HG03439 (cell line): ENCODE data around the gene EHD1.
"Not testable (repeated sequence)": the region's sequence is repeated elsewhere in the genome, so short reads cannot be mapped to it uniquely, and the experiment has no call there.

Experiments
- ATAC-seq: cut with Tn5 transposase; IDR thresholded peaks from one replicate; pipeline ENCODE4 v1.9.1; 2021; ENCODE audit warnings: mild to moderate bottlenecking, moderate library complexity; ENCODE audit not compliant: unreplicated experiment

EHD1 gene

GRCh38 chr11:64832467-64833197, 45.8 kb downstream of the EHD1 start:
- no peak for ATAC-seq

- no peak for ATAC-seq
Observed at GRCh38 chr11:64831411-64831891, 47.0 kb downstream of the EHD1 start.

DNA sequence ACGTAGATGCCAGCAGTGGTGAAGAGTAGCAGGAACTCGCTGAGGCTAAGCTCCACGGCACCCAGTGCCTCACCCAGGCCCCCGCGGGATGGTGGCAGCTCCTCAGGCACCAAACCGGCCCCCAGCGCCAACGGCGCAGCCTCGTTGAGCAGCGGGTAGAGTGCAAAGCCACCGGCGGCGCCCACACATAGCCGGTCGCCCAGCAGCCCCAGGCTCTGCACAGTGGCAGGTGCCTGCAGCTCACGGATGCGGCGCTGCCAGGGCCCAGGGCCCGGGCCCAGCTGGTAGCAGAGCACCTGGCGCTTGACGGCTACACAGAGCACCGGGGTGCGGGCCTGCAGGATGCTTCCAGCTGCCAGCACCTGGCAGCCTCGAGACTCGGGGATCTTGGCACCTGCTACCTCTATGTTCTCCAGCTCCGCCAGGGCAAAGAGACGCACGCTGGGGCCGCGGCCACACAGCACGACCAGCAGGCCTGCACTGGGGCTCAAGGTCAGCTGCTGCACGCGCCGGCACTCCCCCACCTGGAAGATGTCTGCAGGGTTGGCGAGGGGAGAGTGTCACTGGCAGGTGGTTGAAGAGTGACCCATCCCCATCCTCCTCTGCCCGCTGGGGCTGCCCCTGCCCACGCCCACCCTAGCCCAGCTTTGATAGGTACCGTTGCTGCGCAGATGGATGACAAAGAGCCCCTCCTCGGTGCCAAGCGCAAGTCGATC, 48.7 kb downstream of the EHD1 start:
- no peak for ATAC-seq

- ATAC-seq = no peak
Observed at GRCh38 chr11:64827451-64827839, 51.0 kb downstream of the EHD1 start.

DNA sequence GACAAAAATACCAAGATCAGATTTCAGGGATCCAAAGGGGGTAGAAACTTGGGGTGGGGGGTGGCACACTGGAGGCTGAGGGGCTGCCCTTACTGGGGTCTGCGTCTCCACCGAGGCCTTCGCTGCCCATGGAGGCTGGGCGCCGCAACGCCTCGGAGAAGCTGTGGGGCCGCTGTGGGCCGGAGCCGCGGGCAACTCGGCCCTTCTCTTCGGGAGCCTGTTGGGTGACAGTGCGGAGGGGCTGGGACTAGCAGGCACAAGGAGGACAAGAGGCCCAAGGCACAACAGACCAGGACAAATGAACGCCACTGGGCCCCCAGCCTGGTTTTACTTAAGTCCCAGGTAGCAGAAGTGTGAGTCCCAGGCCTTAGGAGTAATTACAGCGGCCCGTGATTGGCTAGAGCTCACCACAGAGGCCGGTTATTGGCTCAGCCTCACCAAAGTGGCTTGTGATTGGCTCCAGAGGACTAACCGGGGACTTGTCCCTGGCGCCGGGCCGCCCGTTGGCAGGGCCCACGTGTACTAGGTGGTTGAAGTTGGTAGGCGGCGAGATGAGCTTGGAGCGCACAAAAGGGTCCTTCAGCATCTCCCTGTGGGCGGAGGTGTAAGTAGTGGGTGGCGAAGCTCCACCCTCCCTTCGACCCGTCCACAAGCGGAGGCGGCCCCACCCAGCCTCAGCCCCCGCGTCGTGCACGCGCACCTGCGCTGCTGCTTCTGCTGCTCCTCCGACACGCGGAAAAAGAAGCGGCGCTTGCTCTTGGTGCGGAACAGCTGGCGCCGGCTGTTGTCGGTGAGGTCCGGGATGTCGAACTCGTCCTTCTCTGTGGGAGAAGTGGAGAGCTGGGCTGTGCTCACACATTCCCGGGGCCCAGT, 51.6 kb downstream of the EHD1 start:
- ATAC-seq = no peak

- ATAC-seq = no peak
Observed at GRCh38 chr11:64826062-64826461, 52.4 kb downstream of the EHD1 start.

GRCh38 chr11:64823568-64824119, 54.8 kb downstream of the EHD1 start:
- ATAC-seq = no peak

DNA sequence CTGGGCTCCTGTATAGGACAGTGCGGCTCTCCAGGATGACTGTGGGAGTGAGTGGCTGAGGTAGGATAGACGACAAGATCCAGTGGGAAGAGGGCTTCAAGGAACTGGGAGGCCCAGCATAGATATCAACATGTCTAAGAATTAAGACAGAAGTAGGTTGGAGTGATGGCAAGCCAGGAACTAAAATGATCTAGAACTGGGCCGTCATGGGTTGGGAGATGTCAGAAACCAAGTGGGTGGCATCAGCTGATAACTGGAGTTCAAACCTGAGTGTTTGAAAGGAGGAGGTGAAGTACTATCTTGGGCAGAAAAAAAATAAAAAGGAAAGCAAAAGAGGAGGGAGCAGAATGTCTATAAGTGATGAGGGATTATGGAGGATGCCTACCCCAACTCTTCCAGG, 60.9 kb downstream of the EHD1 start:
- no peak for ATAC-seq

- not testable (repeated sequence) for ATAC-seq
Observed at GRCh38 chr11:64815433-64815832, 63.0 kb downstream of the EHD1 start.

- ATAC-seq = peak; percentile 48
Observed at GRCh38 chr11:64814712-64815187, 63.7 kb downstream of the EHD1 start.

DNA sequence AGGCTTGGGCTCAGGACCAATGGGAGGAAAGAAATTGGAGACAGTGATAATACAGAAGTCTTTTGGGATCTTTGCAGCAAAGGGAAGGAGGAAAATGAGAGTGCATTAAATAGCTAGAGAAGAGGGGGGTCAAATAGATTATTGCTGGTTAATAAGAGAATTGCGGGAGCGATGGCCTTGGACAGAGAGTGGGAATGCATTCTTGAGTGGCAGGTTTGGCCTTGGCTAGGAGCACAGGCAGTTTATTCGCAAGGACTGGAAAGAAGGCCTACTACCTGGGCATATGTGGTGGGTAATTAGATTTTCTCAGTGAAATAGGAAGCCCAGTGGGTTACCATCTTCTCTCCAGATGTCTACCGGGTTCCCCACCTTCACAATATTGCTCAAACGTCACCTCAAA, 64.6 kb downstream of the EHD1 start:
- no peak for ATAC-seq

DNA sequence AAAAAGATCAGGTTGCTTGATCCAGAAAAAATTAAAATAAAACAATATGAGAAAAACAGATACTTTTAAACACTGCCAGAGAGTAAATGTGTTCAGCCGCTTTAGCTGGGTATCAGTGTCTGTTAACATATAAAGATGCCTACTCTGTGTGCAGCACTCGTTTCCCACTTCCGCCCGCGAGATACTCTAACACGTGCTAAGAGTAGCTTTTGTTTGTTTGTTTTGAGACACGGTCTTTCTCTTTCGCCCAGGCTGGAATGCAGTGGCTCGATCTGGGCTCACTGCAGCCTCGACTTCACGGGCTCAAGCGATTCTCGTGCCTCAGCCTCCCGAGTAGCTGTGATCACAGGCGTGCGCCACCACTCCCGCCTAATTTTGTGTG, 67.5 kb downstream of the EHD1 start:
- no peak for ATAC-seq

DNA sequence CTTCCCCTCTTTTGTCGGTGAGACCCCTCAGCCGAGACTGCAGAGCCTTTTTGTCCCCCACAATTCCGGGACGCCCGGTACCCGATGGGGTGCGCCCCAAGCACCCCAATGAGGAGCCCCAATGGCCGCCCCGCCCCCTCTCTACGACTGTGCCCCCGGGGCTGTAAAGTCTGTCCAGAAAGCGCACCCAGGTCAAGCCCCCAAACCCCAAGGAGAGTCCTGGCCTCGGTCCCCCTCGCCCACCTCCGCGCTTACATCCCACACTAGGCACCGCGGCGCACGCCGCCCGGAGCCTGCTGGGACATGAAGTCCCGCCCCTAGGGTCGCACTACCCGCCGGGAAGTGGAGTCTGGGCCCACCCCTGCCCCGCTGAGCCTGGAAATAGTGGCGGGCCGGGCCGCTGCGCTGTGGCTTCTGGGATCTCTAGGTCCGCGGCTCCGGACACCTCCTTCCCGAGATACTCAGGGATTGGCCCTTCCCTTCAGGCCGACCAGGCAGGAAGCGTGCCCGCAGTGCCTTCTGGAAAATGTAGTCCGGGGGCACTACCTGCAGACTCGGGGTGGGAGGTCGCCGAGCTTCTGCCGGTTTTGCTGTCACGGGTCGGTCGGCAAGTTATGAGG, 68.0 kb downstream of the EHD1 start, which contains the start of gene MEN1:
MEN1 (minus strand) TSS at position 281 of the 620 bp plus-strand sequence. CDS start 442 bp downstream, outside the sequence.
- ATAC-seq = peak; percentile 60

- no peak for ATAC-seq
Observed at GRCh38 chr11:64809781-64810241, 68.6 kb downstream of the EHD1 start.

DNA sequence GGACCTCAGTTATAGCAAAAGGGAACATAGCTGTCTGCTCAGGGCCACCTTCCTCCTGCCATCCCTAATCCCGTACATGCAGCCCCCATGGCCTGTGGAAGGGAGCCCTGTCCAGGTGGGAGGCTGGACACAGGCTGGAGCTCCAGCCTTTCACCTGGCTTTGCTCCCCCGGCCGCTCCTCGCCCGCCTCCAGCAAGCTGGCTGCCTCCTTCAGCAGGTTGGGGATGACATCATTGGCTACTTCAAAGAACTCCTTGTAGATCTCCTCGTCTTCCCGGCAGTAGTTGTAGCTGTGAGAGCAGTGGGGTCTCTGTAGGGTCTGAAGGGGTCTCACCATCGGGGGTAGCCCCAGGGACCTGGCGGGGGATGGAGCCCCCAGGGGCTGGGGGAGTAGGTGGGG, 72.9 kb downstream of the EHD1 start:
- ATAC-seq = no peak

DNA sequence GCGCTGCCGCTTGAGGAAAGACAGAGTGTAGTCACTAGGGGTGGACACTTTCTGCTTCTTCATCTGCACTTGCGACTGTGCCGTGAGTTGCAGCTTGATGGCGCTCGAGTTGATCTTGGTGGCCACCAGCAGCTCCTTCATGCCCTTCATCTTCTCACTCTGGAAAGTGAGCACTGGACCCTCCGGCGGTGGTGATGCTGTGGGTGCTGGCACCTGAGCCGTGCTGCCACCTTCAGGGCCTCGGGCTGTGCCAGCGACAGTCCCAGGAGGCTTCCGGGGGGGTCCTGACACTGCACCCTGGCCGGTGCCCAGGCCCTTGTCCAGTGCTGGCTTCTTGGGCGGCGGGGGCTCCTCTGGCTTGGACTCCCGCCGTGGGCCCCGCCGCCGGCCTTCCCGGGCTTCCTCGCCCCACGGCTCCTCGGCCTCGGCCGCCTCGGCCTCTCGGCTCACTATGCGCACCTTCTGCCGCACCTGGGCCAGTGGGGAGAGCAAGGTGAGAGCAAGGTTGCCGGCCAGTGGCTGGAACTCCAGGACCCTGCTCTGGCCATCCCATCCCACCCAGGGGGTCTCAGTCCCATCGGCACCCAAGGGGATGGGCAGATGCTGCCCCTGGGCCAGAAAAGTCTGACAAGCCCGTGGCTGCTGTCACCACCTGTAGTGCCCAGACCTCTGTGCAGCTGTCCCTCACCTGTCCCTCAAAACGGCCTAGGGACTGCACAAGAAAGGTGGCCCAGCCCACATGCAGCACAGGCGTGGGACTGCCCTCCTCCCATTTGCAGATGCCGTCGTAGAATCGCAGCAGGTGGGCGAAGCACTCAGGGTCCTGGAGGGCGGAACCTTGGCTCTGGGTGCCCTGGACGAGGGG, 73.8 kb downstream of the EHD1 start:
- ATAC-seq = no peak

DNA sequence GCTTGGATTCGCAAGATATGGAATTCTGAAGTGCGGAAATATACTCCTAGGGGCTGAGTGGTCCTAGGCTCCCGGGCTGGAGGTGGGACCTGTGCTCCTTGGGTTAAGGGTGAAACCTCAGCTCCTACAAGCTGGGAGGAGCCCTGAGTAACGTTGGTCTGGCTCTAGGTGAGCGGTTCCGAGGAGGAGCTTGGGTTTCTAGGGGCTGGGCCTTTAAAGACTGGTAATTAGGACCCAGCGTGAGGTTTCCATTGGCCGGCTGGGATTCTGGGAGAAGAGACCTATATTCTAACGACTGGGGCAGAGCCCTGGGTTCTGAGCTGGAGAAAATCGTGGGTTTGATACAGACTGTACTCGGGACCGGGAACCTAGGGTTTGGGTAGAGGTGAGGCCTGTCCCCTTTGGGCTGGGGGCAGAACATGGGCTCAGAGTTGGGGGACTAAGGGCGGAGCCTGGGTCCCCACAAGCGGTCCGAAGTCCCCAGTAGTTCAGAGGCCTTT, 74.5 kb downstream of the EHD1 start:
- no peak for ATAC-seq

DNA sequence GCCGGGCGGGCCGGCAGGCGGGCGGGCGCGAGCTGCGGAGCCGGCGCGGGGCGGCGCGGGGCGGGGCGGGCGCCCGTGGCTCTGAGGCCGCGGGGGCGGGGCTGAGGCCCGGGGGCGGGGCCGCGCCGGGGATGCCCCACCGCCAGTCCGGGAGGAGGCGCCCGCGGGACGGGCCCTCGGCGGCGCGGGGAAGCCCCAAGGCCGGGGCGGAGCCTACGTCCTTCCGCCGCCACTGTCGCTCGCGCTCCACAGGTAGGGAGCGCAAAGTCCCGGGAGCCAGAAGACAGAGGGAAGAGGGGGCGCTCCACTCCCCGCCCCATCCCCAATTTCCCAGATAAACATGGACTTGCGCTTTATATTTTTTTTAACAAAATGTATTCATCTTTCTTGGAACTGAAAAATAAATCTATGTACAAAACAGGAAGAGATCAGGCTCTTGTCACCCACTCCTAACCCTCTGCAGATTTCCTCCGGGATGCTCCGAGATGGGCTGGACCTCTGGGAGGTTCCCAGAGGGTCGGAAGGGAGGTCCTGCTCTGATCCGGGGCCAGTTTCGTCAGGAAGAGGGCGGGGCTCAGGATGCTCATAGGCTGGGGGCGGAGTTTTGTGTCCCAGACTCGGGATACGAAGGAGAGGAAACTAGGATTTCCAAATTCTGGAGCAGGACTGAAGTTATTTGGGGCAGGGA, 75.1 kb downstream of the EHD1 start, which contains the start of gene MAP4K2:
MAP4K2 (minus strand) TSS at position 57 of the 688 bp plus-strand sequence. CDS start 65 bp downstream, outside the sequence.
- ATAC-seq = peak; percentile 53
